ENCODE data around the gene ARFGAP1.
"Not testable (repeated sequence)": the region's sequence is repeated elsewhere in the genome, so short reads cannot be mapped to it uniquely, and the experiment has no call there.

ARFGAP1 gene

GRCh38 chr20:63332488-63333240 lies 60.1 kb downstream of the ARFGAP1 start:
- DNase-seq (ENCODE audit: low spot score) = no peak

GRCh38 chr20:63333241-63333836 lies 60.7 kb downstream of the ARFGAP1 start:
- no peak for DNase-seq (ENCODE audit: low spot score)

- DNase-seq (ENCODE audit: low spot score) = no peak
Observed at GRCh38 chr20:63334356-63334755, 61.7 kb downstream of the ARFGAP1 start.

- not testable (repeated sequence) for DNase-seq (ENCODE audit: low spot score)
Observed at GRCh38 chr20:63335060-63335459, 62.4 kb downstream of the ARFGAP1 start.

- no peak for DNase-seq (ENCODE audit: low spot score)
Observed at GRCh38 chr20:63335711-63336110, 63.1 kb downstream of the ARFGAP1 start.

GRCh38 chr20:63336232-63336752 lies 63.7 kb downstream of the ARFGAP1 start:
- DNase-seq (ENCODE audit: low spot score) = no peak

- no peak for DNase-seq (ENCODE audit: low spot score)
Observed at GRCh38 chr20:63337786-63338420, 65.3 kb downstream of the ARFGAP1 start.

Data from CD4-positive, alpha-beta T cell treated with Interleukin-2 at 100 ng/mL for 4 hours (primary cell).